Stimulated activated CD4-positive, alpha-beta T cell treated with anti-CD3 and anti-CD28 coated beads, Interleukin-1b, Interleukin-23, amount 100 ng/mL, for 24 hours (primary cell): ENCODE data around the gene RAD54L.
A peak's percentile ranks its signal among the peaks of the same experiment; 100 is the strongest.
"Not testable (repeated sequence)": the region's sequence is repeated elsewhere in the genome, so short reads cannot be mapped to it uniquely, and the experiment has no call there.

Experiments used
- DNase-seq, 4 experiments: peaks; one replicate each; pipeline ENCODE4 v3.0.0-alpha.2; 2020; ENCODE audit warnings: low read depth in 4 of 4, low spot score in 1 of 4

The RAD54L gene

GRCh38 chr1:46238865-46239264, 8.7 kb upstream of the RAD54L start:
- DNase-seq = not testable (repeated sequence)

- not testable (repeated sequence) for DNase-seq
Observed at GRCh38 chr1:46241733-46242132, 5.8 kb upstream of the RAD54L start.

GRCh38 chr1:46242918-46243317, 4.6 kb upstream of the RAD54L start:
- no peak for DNase-seq

GRCh38 chr1:46243831-46244230, 3.7 kb upstream of the RAD54L start:
- DNase-seq = not testable (repeated sequence)

- no peak for DNase-seq
Observed at GRCh38 chr1:46244656-46245371, 2.7 kb upstream of the RAD54L start.

GRCh38 chr1:46246136-46246535, 1.4 kb upstream of the RAD54L start:
- DNase-seq = not testable (repeated sequence)

- peak in 3 of 4 experiments; percentile 30 to 50 (median 40) for DNase-seq
Observed at GRCh38 chr1:46246548-46247435, 771 bp upstream of the RAD54L start.

- DNase-seq = peak in 3 of 4 experiments; percentile 1 to 35 (median 13)
Observed at GRCh38 chr1:46248122-46248920, 758 bp downstream of the RAD54L start.

- no peak for DNase-seq
Observed at GRCh38 chr1:46254668-46255067, 7.1 kb downstream of the RAD54L start.

- no peak for DNase-seq
Observed at GRCh38 chr1:46256523-46256922, 9.0 kb downstream of the RAD54L start.

- DNase-seq = no peak
Observed at GRCh38 chr1:46262508-46262907, 14.9 kb downstream of the RAD54L start.

GRCh38 chr1:46263146-46263545, 15.6 kb downstream of the RAD54L start:
- no peak for DNase-seq

- DNase-seq = no peak
Observed at GRCh38 chr1:46268578-46268977, 21.0 kb downstream of the RAD54L start.

- no peak for DNase-seq
Observed at GRCh38 chr1:46274225-46275029, 26.9 kb downstream of the RAD54L start.

GRCh38 chr1:46275030-46275337, 27.4 kb downstream of the RAD54L start:
- DNase-seq = no peak

- no peak for DNase-seq
Observed at GRCh38 chr1:46277658-46278373, 30.3 kb downstream of the RAD54L start.

GRCh38 chr1:46278807-46279206, 31.2 kb downstream of the RAD54L start:
- DNase-seq = no peak

- no peak for DNase-seq
Observed at GRCh38 chr1:46280092-46280491, 32.5 kb downstream of the RAD54L start.

GRCh38 chr1:46281021-46281420, 33.5 kb downstream of the RAD54L start:
- DNase-seq = no peak

GRCh38 chr1:46284058-46284457, 36.5 kb downstream of the RAD54L start:
- no peak for DNase-seq
